Panc1 (cell line): ENCODE results near the gene CNTNAP1. TPM values are rescaled to one million over a fixed set of nuclear protein-coding genes. Genes with fewer than 3 reads are reported as not detected.

Experiments used
- ATAC-seq: fragments of 200-7000 bp; cut with Tn5 transposase; 2 replicates; pipeline ENCODE4 v1.9.1; 2020; ENCODE audit warnings: mild to moderate bottlenecking, moderate library complexity
- BruUV-seq: library from RNA; stranded (reverse); fragments of 400-500 nt; replicated peaks from 2 replicates; lab custom pipeline; 2021; lab: Mats Ljungman, UMichigan
- CTCF ChIA-PET: fragments of 300-600 bp; sonication (Branson Sonifier 250); formaldehyde crosslinking; loops from one replicate; lab custom pipeline; 2022; ENCODE audit warnings: antibody characterized with exemption; lab: Charles Lee
- POLR2A ChIA-PET: fragments of 300-600 bp; sonication (Branson Sonifier 250); formaldehyde crosslinking; loops from one replicate; lab custom pipeline; 2022; ENCODE audit warnings: antibody characterized with exemption; lab: Charles Lee
- DNase-seq: peaks from one replicate; pipeline ENCODE4 v3.0.0-alpha.2; 2010; ENCODE audit warnings: low read depth, low spot score
- H3K27ac ChIP-seq: 2 replicates; pipeline ENCODE4 v1.5.1; 2011; ENCODE audit warnings: mild to moderate bottlenecking, low read length, inconsistent platforms
- H3K27me3 ChIP-seq: fragments of 200-500 bp; sonication (Bioruptor generic); 2 replicates; pipeline ENCODE4 v1.6.0; 2014; ENCODE audit warnings: low read length, inconsistent platforms; ENCODE audit not compliant: control insufficient read depth, insufficient read depth
- H3K36me3 ChIP-seq: fragments of 200-500 bp; sonication (Bioruptor generic); 2 replicates; pipeline ENCODE4 v1.5.1; 2014; ENCODE audit warnings: inconsistent platforms, mild to moderate bottlenecking, low read length, moderate library complexity; ENCODE audit not compliant: control insufficient read depth, insufficient read depth
- H3K4me1 ChIP-seq: 2 replicates; pipeline ENCODE4 v1.5.1; 2011; ENCODE audit warnings: inconsistent platforms, mild to moderate bottlenecking, low read length, moderate library complexity; ENCODE audit not compliant: control insufficient read depth, insufficient read depth
- H3K4me3 ChIP-seq, 2 experiments: 2 replicates each; pipeline ENCODE4 v1.5.1; 2011 to 2012; ENCODE audit warnings: low read depth in 2 of 2, low read length in 2 of 2, mild to moderate bottlenecking in 2 of 2, inconsistent platforms in 1 of 2, moderate library complexity in 1 of 2
- H3K9me3 ChIP-seq: fragments of 200-500 bp; sonication (Bioruptor generic); 2 replicates; pipeline ENCODE4 v1.5.1; 2014; ENCODE audit warnings: low read depth, mild to moderate bottlenecking, inconsistent platforms, low read length, moderate library complexity; ENCODE audit not compliant: control insufficient read depth, insufficient read depth
- POLR2AphosphoS5 ChIP-seq: IDR thresholded peaks from 2 replicates; pipeline ENCODE4 v1.6.1; 2012; ENCODE audit warnings: mild to moderate bottlenecking, low read depth, low read length, moderate library complexity
- SIN3A ChIP-seq: IDR thresholded peaks from 2 replicates; pipeline ENCODE4 v1.6.1; 2012; ENCODE audit warnings: low read depth, mild to moderate bottlenecking, low read length, moderate library complexity, borderline replicate concordance; ENCODE audit not compliant: insufficient read depth
- TCF7L2 ChIP-seq: IDR thresholded peaks from 2 replicates; pipeline ENCODE4 v1.6.1; 2011; ENCODE audit warnings: mild to moderate bottlenecking, low read depth, low read length, inconsistent platforms
- in situ Hi-C: cut with HindIII; loops from 2 replicates; pipeline ENCODE4 v1.10.0; 2016; ENCODE audit warnings: low sequenced_read_pairs, low pct_unique_long_range_greater_than_20kb
- intact Hi-C: fragments of 100-400 bp; cut with micrococcal nuclease; formaldehyde crosslinking; loops from one replicate; pipeline ENCODE4 v1.10.0; 2022; ENCODE audit not compliant: unreplicated experiment
- microRNA-seq: library from miRNA; unstranded; fragments of <30 nt; microRNA quantifications from one replicate; pipeline ENCODE4 v1.1.0, GENCODE V29; 2020; ENCODE audit not compliant: unreplicated experiment
- total RNA-seq: library from RNA; stranded (reverse); gene quantifications from one replicate; pipeline ENCODE4 v1.2.1, GENCODE V29; 2021; ENCODE audit not compliant: unreplicated experiment
- TF ChIP-seq, protein P1 (sequence below): fragments of 450-650 bp; IDR thresholded peaks from 2 replicates; pipeline ENCODE4 v1.5.1; 2017; ENCODE audit warnings: mild to moderate bottlenecking
- TF ChIP-seq, protein P2 (sequence below), 2 experiments: IDR thresholded peaks; 2 replicates each; pipeline ENCODE4 v1.6.1; 2011 to 2012; ENCODE audit warnings: low read depth in 2 of 2, control low read depth in 1 of 2, low read length in 1 of 2, mild to moderate bottlenecking in 1 of 2, moderate library complexity in 1 of 2; ENCODE audit not compliant: insufficient read depth in 1 of 2

Gene CNTNAP1
- total RNA-seq, 1 experiment from 2014 or later = 20.4 TPM

GRCh38 chr17:42748908-42749798, 66.8 kb downstream of the CNTNAP1 start:
- H3K36me3 ChIP-seq = no peaks in the 10 kb centered on the region
- H3K27me3 ChIP-seq = no peaks in the 10 kb centered on the region
- in situ Hi-C loops (no loop called here), intact Hi-C loops (no loop called here)
- DNase-seq (no peak), ATAC-seq (no peak)
- H3K9me3 ChIP-seq = no peaks in the 10 kb centered on the region
- TF ChIP-seq TCF7L2 (no peak), SIN3A (no peak), POLR2AphosphoS5 (no peak)
- TF ChIP-seq, protein P1, sequence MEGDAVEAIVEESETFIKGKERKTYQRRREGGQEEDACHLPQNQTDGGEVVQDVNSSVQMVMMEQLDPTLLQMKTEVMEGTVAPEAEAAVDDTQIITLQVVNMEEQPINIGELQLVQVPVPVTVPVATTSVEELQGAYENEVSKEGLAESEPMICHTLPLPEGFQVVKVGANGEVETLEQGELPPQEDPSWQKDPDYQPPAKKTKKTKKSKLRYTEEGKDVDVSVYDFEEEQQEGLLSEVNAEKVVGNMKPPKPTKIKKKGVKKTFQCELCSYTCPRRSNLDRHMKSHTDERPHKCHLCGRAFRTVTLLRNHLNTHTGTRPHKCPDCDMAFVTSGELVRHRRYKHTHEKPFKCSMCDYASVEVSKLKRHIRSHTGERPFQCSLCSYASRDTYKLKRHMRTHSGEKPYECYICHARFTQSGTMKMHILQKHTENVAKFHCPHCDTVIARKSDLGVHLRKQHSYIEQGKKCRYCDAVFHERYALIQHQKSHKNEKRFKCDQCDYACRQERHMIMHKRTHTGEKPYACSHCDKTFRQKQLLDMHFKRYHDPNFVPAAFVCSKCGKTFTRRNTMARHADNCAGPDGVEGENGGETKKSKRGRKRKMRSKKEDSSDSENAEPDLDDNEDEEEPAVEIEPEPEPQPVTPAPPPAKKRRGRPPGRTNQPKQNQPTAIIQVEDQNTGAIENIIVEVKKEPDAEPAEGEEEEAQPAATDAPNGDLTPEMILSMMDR = no peak
- TF ChIP-seq, protein P2, sequence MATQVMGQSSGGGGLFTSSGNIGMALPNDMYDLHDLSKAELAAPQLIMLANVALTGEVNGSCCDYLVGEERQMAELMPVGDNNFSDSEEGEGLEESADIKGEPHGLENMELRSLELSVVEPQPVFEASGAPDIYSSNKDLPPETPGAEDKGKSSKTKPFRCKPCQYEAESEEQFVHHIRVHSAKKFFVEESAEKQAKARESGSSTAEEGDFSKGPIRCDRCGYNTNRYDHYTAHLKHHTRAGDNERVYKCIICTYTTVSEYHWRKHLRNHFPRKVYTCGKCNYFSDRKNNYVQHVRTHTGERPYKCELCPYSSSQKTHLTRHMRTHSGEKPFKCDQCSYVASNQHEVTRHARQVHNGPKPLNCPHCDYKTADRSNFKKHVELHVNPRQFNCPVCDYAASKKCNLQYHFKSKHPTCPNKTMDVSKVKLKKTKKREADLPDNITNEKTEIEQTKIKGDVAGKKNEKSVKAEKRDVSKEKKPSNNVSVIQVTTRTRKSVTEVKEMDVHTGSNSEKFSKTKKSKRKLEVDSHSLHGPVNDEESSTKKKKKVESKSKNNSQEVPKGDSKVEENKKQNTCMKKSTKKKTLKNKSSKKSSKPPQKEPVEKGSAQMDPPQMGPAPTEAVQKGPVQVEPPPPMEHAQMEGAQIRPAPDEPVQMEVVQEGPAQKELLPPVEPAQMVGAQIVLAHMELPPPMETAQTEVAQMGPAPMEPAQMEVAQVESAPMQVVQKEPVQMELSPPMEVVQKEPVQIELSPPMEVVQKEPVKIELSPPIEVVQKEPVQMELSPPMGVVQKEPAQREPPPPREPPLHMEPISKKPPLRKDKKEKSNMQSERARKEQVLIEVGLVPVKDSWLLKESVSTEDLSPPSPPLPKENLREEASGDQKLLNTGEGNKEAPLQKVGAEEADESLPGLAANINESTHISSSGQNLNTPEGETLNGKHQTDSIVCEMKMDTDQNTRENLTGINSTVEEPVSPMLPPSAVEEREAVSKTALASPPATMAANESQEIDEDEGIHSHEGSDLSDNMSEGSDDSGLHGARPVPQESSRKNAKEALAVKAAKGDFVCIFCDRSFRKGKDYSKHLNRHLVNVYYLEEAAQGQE (IDR thresholded peaks at IDR 0.05; ENCODE audit: insufficient read depth in 1 of 2, low read depth in 2 of 2, low read length in 1 of 2) = no peak
- no peak overlapping the region for H3K4me3 ChIP-seq
- no TSS peak for BruUV-seq
- ChIA-PET CTCF (no interaction called here), POLR2A (interaction anchor here (0.6 kb wide), 1 partner anchor 89 kb away, joined by 3 read pairs; no protein-coding TSS in a partner anchor)
- no peak overlapping the region for H3K27ac ChIP-seq
- H3K4me1 ChIP-seq = no peaks in the 10 kb centered on the region

Small RNA genes lying within 50 kb of the gene (microRNA-seq; reads per million reads assigned to microRNA genes)
- not detected for gene MIR6780A

Other genes with a start within 250 kb of the CNTNAP1 start
- 53.4 TPM for gene ATP6V0A1, start 223.7 kb upstream of the CNTNAP1 start, total RNA-seq
- gene NAGLU, start 146.3 kb upstream of the CNTNAP1 start, total RNA-seq = 33.5 TPM
- 5.4 TPM for gene HSD17B1, start 129.6 kb upstream of the CNTNAP1 start, total RNA-seq
- gene COASY, start 120.4 kb upstream of the CNTNAP1 start, total RNA-seq = 76.7 TPM
- 35.8 TPM for gene MLX, start 115.4 kb upstream of the CNTNAP1 start, total RNA-seq
- 19.2 TPM for gene PSMC3IP, start 104.8 kb upstream of the CNTNAP1 start, total RNA-seq
- gene RETREG3, start 73.2 kb upstream of the CNTNAP1 start, total RNA-seq = 42.3 TPM
- 99.8 TPM for gene TUBG1, start 72.8 kb upstream of the CNTNAP1 start, total RNA-seq
- gene TUBG2, start 23.2 kb upstream of the CNTNAP1 start, total RNA-seq = 25.5 TPM
- gene PLEKHH3, start 5.5 kb upstream of the CNTNAP1 start, total RNA-seq = 32.2 TPM
- 1.9 TPM for gene CCR10, start 688 bp upstream of the CNTNAP1 start, total RNA-seq
- 17.7 TPM for gene EZH1, start 62.5 kb downstream of the CNTNAP1 start, total RNA-seq
- gene RAMP2, start 78.7 kb downstream of the CNTNAP1 start, total RNA-seq = 1.1 TPM
- 37.7 TPM for gene VPS25, start 90.9 kb downstream of the CNTNAP1 start, total RNA-seq
- 3.5 TPM for gene WNK4, start 98.1 kb downstream of the CNTNAP1 start, total RNA-seq
- 48.8 TPM for gene COA3, start 116.2 kb downstream of the CNTNAP1 start, total RNA-seq
- gene CNTD1, start 116.3 kb downstream of the CNTNAP1 start, total RNA-seq = 0.13 TPM
- gene BECN1, start 141.8 kb downstream of the CNTNAP1 start, total RNA-seq = 61.8 TPM
- 110 TPM for gene PSME3, start 150.9 kb downstream of the CNTNAP1 start, total RNA-seq
- gene AOC2, start 162.0 kb downstream of the CNTNAP1 start, total RNA-seq = 0.85 TPM
- 0.21 TPM for gene AOC3, start 168.7 kb downstream of the CNTNAP1 start, total RNA-seq
- gene G6PC1, start 218.3 kb downstream of the CNTNAP1 start, total RNA-seq = 0.08 TPM